K562 (cell line): ENCODE results near the gene ARL10. TPM values are rescaled to one million over a fixed set of nuclear protein-coding genes. Genes with fewer than 3 reads are reported as not detected.

Source experiments
- ATAC-seq: fragments of 200-7000 bp; cut with Tn5 transposase; 3 replicates; pipeline ENCODE4 v1.9.1; 2020; ENCODE audit warnings: moderate library complexity
- BruUV-seq: library from RNA; stranded (reverse); fragments of 400-500 nt; replicated peaks from 2 replicates; lab custom pipeline; 2021; lab: Mats Ljungman, UMichigan
- CTCF ChIA-PET: fragments of 300-600 bp; formaldehyde crosslinking; extraction: SDS; loops from one replicate; lab custom pipeline; 2021; ENCODE audit warnings: low intra/inter-chr PET ratio; lab: Yijun Ruan, JAX
- POLR2A ChIA-PET: fragments of 300-600, 350-650 bp; sonication (Branson Sonifier 250); formaldehyde crosslinking; extraction: SDS; loops from one replicate; lab custom pipeline; 2021; ENCODE audit warnings: antibody characterized with exemption, inconsistent platforms; lab: Yijun Ruan, JAX
- DNase-seq, 4 experiments: peaks; one replicate each; pipeline versions ENCODE4 v3.0.0 to v3.0.0-alpha.2; 2011 to 2018; ENCODE audit warnings: low spot score in 3 of 4, mixed read lengths in 3 of 4; ENCODE audit errors: extremely low read depth in 1 of 4
- FAIRE-seq: peaks from 2 replicates; lab custom pipeline; 2011; peaks lifted over from hg19 to GRCh38; lab: Jason Lieb, UNC
- H2AFZ ChIP-seq: 2 replicates; pipeline ENCODE4 v1.6.0; 2011; ENCODE audit warnings: low read depth, low read length, control low read depth, inconsistent platforms
- H3K27ac ChIP-seq: fragments of 200-600 bp; 3 replicates; pipeline ENCODE4 v1.8.0; 2011; ENCODE audit warnings: low read depth, mild to moderate bottlenecking, control low read depth, inconsistent platforms, low read length, moderate library complexity, mixed read lengths; ENCODE audit errors: extremely low read depth
- H3K27me3 ChIP-seq, 2 experiments: fragments of 300-600 bp in 1 of 2; 2 replicates in 1 of 2; 3 replicates in 1 of 2; pipeline versions ENCODE4 v1.6.0 to v1.8.0; 2011; ENCODE audit warnings: inconsistent platforms in 2 of 2, low read length in 2 of 2, mild to moderate bottlenecking in 1 of 2, mixed read lengths in 1 of 2, moderate library complexity in 1 of 2; ENCODE audit not compliant: control insufficient read depth in 2 of 2, insufficient read depth in 2 of 2
- H3K36me3 ChIP-seq: fragments of 300-600 bp; 3 replicates; pipeline ENCODE4 v1.8.0; 2011; ENCODE audit warnings: mild to moderate bottlenecking, low read length, inconsistent platforms; ENCODE audit not compliant: control insufficient read depth, insufficient read depth
- H3K4me1 ChIP-seq, 2 experiments: fragments of 200-600 bp in 1 of 2; replicated peaks in 1 of 2; 2 replicates in 1 of 2; 3 replicates in 1 of 2; pipeline versions ENCODE4 v1.5.1 to v1.8.0; 2011; ENCODE audit warnings: inconsistent platforms in 2 of 2, low read length in 2 of 2, mild to moderate bottlenecking in 1 of 2, mixed read lengths in 1 of 2, moderate library complexity in 1 of 2; ENCODE audit not compliant: control insufficient read depth in 2 of 2, insufficient read depth in 2 of 2
- H3K4me2 ChIP-seq: 2 replicates; pipeline ENCODE4 v1.6.1; 2011; ENCODE audit warnings: low read length, control low read depth, inconsistent platforms, mixed read lengths; ENCODE audit not compliant: insufficient read depth
- H3K4me3 ChIP-seq: fragments of 200-600 bp; sonication (generic), shearing (Covaris generic); 2 replicates; pipeline ENCODE4 v1.5.1; 2016; ENCODE audit warnings: control low read depth, inconsistent platforms
- H3K79me2 ChIP-seq: fragments of 200-600 bp; 3 replicates; pipeline ENCODE4 v1.8.0; 2011; ENCODE audit warnings: low read length, inconsistent platforms; ENCODE audit not compliant: control insufficient read depth, insufficient read depth
- H3K9ac ChIP-seq, 2 experiments: 2 replicates each; pipeline versions ENCODE4 v1.6.0 to v1.6.1; 2011; ENCODE audit warnings: low read depth in 2 of 2, low read length in 2 of 2, control low read depth in 1 of 2, inconsistent platforms in 1 of 2, mild to moderate bottlenecking in 1 of 2, mixed read lengths in 1 of 2; ENCODE audit not compliant: insufficient read depth in 1 of 2
- H3K9me1 ChIP-seq: one replicate; pipeline ENCODE4 v1.6.0; 2011; ENCODE audit warnings: inconsistent platforms, mild to moderate bottlenecking, low read length, moderate library complexity; ENCODE audit not compliant: control insufficient read depth, insufficient read depth
- H3K9me3 ChIP-seq: replicated peaks from 2 replicates; pipeline ENCODE4 v1.5.1; 2011; ENCODE audit warnings: low read depth, low read length, inconsistent platforms; ENCODE audit not compliant: control insufficient read depth, insufficient read depth
- H4K20me1 ChIP-seq: replicated peaks from 2 replicates; pipeline ENCODE4 v1.6.1; 2011; ENCODE audit warnings: low read length, inconsistent platforms, mixed read lengths; ENCODE audit not compliant: control insufficient read depth, insufficient read depth
- CBX3 ChIP-seq, 2 experiments: IDR thresholded peaks; 1 replicate in 1 of 2; 2 replicates in 1 of 2; pipeline ENCODE4 v1.6.1; 2012; ENCODE audit warnings: inconsistent platforms in 2 of 2, low read length in 2 of 2, borderline replicate concordance in 1 of 2, control low read depth in 1 of 2
- MAFG ChIP-seq: fragments of 450-650 bp; conservative IDR thresholded peaks from 2 replicates; pipeline ENCODE4 v1.6.1; 2016; ENCODE audit warnings: missing genetic modification characterization, missing compliant biosample characterization
- PURB ChIP-seq: sonication (generic); formaldehyde crosslinking; IDR thresholded peaks from 2 replicates; pipeline ENCODE4 v1.9.0; 2021; ENCODE audit warnings: low read depth, mild to moderate bottlenecking, missing genetic modification reagents
- ZBTB26 ChIP-seq: fragments of 450-650 bp; formaldehyde crosslinking; IDR thresholded peaks from 2 replicates; pipeline ENCODE4 v1.4.0; 2022; ENCODE audit warnings: missing genetic modification characterization
- ZFP91 ChIP-seq: sonication (generic); formaldehyde crosslinking; IDR thresholded peaks from 2 replicates; pipeline ENCODE4 v1.8.0; 2022; ENCODE audit warnings: mild to moderate bottlenecking, missing genetic modification reagents
- ZNF165 ChIP-seq: fragments of 250-450 bp; sonication (Bioruptor Pico); IDR thresholded peaks from 2 replicates; pipeline ENCODE4 v1.4.0; 2020; ENCODE audit warnings: borderline replicate concordance
- ZNF584 ChIP-seq: fragments of 200-800 bp; sonication (Bioruptor generic); IDR thresholded peaks from 2 replicates; pipeline ENCODE4 v1.6.1; 2016; ENCODE audit warnings: low read depth, mild to moderate bottlenecking, missing genetic modification characterization, missing compliant biosample characterization
- WGBS: fragments of 100-300 bp; shearing (Covaris generic); methylation state at CpG from one replicate; pipeline ENCODE4 v1.1.6; 2016; ENCODE audit warnings: low coverage, mixed read lengths; ENCODE audit not compliant: insufficient coverage; ENCODE audit errors: missing lambda C conversion rate; 5-methylcytosine and 5-hydroxymethylcytosine counted together
- in situ Hi-C: fragments of 300-500 bp; cut with MboI; formaldehyde crosslinking; loops from 4 replicates; pipeline ENCODE4 v1.15.0; 2018; ENCODE audit warnings: inconsistent platforms, mixed read lengths
- intact Hi-C: fragments of 100-400 bp; cut with micrococcal nuclease; formaldehyde crosslinking; loops from 2 replicates; pipeline ENCODE4 v1.14.2; 2022
- polyA plus RNA-seq, 8 experiments: library from polyadenylated mRNA; depleted of rRNA in 4 of 8; stranded (reverse) in 5 of 8; unstranded in 3 of 8; fragments of >200 nt; fragmentation: Nextera tagmentation in 2 of 8; fragmentation: Illumina TruSeq in 1 of 8; extraction: Ambion mirVana in 2 of 8; extraction: Trizol in 1 of 8; gene quantifications; 2 replicates each; pipeline versions ENCODE4 v1.2.1 to v1.2.3, GENCODE V29; 2011 to 2014; ENCODE audit warnings: inconsistent platforms in 1 of 8, missing spikeins in 1 of 8
- total RNA-seq, 7 experiments: library from RNA; depleted of rRNA in 6 of 7; stranded (reverse); fragments of >200 nt in 6 of 7; fragmentation: Illumina TruSeq in 2 of 7; extraction: Trizol in 2 of 7; gene quantifications; 2 replicates each; pipeline versions ENCODE4 v1.2.1 to v1.2.3, GENCODE V29; 2011 to 2021; ENCODE audit warnings: low replicate concordance in 1 of 7

The ARL10 gene
- total and polyA plus RNA-seq, 9 of the 15 experiments (the other 6 are each of a cell fraction or from before 2014, with no cell fraction given), result under 0.01 to 0.40 (median 0.34) TPM; not detected in 3

DNA sequence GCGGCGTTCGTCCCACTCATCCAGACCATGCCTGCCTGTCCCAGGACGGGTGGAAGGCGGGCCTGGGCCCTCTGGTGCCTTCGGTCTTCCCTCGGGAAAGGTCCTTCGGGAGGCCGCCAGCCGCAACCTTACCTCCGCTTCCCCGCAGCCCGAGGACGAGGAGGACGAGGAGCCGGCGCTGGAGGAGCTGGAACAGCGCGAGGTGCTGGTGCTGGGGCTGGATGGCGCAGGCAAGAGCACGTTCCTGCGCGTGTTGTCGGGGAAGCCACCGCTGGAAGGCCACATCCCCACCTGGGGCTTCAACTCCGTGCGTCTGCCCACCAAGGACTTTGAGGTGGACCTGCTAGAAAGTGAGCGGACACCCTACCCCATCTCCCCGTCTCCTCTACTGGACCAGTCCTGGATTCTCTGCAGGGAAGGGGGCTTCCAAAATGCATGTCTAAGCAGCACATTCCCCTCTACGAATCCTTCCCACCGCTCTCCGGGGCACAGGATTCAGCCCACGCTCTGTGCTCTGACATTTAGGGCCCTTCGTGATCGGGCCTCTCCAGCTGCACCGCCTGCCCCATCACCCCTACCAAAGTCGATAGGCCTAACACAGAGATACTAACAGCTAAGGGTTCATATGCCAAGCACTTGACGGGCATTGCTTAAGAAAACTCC lies 1.1 kb downstream of the ARL10 start:
- Histone ChIP-seq H3K4me1 (peaks cover 5 to 14% of the 10 kb centered on the region in 2 experiments; a peak in 4 of 5 replicates), H3K27ac (no peak overlapping the region), H3K4me3 (no peak overlapping the region), H3K27me3 (no peaks in the 10 kb centered on the region), H3K79me2 (peaks cover 3% of the 10 kb centered on the region), H3K36me3 (no peaks in the 10 kb centered on the region), H3K9me3 (no peaks in the 10 kb centered on the region), H3K4me2 (no peak overlapping the region), H3K9ac (no peak overlapping the region), H4K20me1 (no peaks in the 10 kb centered on the region), H3K9me1 (no peaks in the 10 kb centered on the region), H2AFZ (no peak overlapping the region)
- intact Hi-C loops, result no loop called here
- ChIA-PET CTCF (no interaction called here), POLR2A (interaction anchor here (0.6 kb wide), 1 partner anchor 9 kb away, joined by 3 read pairs; no protein-coding TSS in a partner anchor)
- DNase-seq (no peak), FAIRE-seq (no peak), ATAC-seq (no peak)
- in situ Hi-C loops, result no loop called here
- WGBS, result 74% methylated on average over 24 of the region's 38 CpGs
- no TSS peak for BruUV-seq
- TF ChIP-seq ZNF165 (no peak), ZNF584 (CRISPR knock-in tag) (no peak), ZFP91 (CRISPR knock-in tag) (no peak), MAFG (tag) (no peak), CBX3 (IDR thresholded peaks at IDR 0.05; ENCODE audit: borderline replicate concordance in 1 of 2, low read length in 2 of 2) (no peak), PURB (CRISPR knock-in tag) (no peak), ZBTB26 (CRISPR knock-in tag) (no peak)
